Gastroesophageal sphincter (tissue), 3 donors: Measurements from ENCODE around the gene SAMD4A.

Experiments used
- EP300 ChIP-seq: sonication (generic); formaldehyde crosslinking; IDR thresholded peaks from one replicate; pipeline ENCODE4 v1.6.1; 2017; ENCODE audit warnings: antibody characterized with exemption, mild to moderate bottlenecking
- POLR2A ChIP-seq, 2 donors: fragments of 450-650 bp; IDR thresholded peaks; one replicate each; pipeline ENCODE4 v1.6.1; 2017; ENCODE audit warnings: antibody characterized with exemption in 2 of 2, mild to moderate bottlenecking in 2 of 2, moderate library complexity in 1 of 2
- POLR2AphosphoS5 ChIP-seq: sonication (generic); formaldehyde crosslinking; IDR thresholded peaks from one replicate; pipeline ENCODE4 v1.6.1; 2017; ENCODE audit warnings: antibody characterized with exemption
- TF ChIP-seq, protein P1 (sequence below), 4 experiments: fragments of 200-600 bp in 2 of 4; fragments of 450-650 bp in 2 of 4; sonication (generic) in 1 of 4; IDR thresholded peaks; one replicate each; pipeline ENCODE4 v1.5.1; 2017 to 2019; ENCODE audit warnings: antibody characterized with exemption in 4 of 4, mild to moderate bottlenecking in 2 of 4, moderate library complexity in 2 of 4

DNA sequence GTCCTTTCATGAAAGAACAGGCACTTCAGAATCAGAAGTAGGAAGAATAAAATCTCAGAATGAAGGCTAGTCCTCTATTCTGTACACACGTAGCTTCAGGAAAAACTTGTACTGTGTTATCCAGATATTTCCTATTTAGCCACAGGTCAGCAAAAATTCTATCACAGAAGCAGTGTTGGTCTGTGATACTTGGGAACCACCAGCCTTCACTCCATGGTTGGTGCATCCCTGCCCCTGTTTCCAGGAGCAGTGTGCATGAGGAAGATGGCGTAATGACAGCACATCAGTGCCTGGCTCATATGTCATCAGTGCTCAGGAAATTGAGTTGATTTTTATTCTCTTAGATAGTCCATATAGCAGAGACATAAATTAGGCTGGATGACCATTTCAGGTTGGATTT, 87.7 kb downstream of the SAMD4A start:
- TF ChIP-seq, protein P1, sequence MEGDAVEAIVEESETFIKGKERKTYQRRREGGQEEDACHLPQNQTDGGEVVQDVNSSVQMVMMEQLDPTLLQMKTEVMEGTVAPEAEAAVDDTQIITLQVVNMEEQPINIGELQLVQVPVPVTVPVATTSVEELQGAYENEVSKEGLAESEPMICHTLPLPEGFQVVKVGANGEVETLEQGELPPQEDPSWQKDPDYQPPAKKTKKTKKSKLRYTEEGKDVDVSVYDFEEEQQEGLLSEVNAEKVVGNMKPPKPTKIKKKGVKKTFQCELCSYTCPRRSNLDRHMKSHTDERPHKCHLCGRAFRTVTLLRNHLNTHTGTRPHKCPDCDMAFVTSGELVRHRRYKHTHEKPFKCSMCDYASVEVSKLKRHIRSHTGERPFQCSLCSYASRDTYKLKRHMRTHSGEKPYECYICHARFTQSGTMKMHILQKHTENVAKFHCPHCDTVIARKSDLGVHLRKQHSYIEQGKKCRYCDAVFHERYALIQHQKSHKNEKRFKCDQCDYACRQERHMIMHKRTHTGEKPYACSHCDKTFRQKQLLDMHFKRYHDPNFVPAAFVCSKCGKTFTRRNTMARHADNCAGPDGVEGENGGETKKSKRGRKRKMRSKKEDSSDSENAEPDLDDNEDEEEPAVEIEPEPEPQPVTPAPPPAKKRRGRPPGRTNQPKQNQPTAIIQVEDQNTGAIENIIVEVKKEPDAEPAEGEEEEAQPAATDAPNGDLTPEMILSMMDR (IDR thresholded peaks at IDR 0.05), result no peak
- TF ChIP-seq POLR2AphosphoS5 (no peak), EP300 (no peak), POLR2A (IDR thresholded peaks at IDR 0.05) (no peak)
